GM23248 (cell line): ENCODE data around the gene CSMD2.

Source experiments
- EZH2 ChIP-seq: fragments of 200-600 bp; sonication (generic); IDR thresholded peaks from 2 replicates; pipeline ENCODE4 v1.6.1; 2018; ENCODE audit warnings: antibody characterized with exemption, mild to moderate bottlenecking; ENCODE audit not compliant: insufficient read depth, poor library complexity, severe bottlenecking
- EZH2phosphoT487 ChIP-seq: fragments of 200-600 bp; sonication (generic); IDR thresholded peaks from 2 replicates; pipeline ENCODE4 v1.6.1; 2018; ENCODE audit warnings: antibody characterized with exemption, moderate library complexity, mild to moderate bottlenecking, low read depth; ENCODE audit not compliant: insufficient read depth

- TF ChIP-seq EZH2 (no peak), EZH2phosphoT487 (no peak)
These were observed 232.2 kb downstream of the CSMD2 start for GRCh38 chr1:33932871-33933270.
